ENCODE results near the gene MROH7. TPM values are rescaled to one million over a fixed set of nuclear protein-coding genes. Genes with fewer than 3 reads are reported as not detected.
A peak's percentile ranks its signal among the peaks of the same experiment; 100 is the strongest.

Gene MROH7
- total RNA-seq, 2 donors from 2014 or later = 0.37 to 0.77 TPM

DNA sequence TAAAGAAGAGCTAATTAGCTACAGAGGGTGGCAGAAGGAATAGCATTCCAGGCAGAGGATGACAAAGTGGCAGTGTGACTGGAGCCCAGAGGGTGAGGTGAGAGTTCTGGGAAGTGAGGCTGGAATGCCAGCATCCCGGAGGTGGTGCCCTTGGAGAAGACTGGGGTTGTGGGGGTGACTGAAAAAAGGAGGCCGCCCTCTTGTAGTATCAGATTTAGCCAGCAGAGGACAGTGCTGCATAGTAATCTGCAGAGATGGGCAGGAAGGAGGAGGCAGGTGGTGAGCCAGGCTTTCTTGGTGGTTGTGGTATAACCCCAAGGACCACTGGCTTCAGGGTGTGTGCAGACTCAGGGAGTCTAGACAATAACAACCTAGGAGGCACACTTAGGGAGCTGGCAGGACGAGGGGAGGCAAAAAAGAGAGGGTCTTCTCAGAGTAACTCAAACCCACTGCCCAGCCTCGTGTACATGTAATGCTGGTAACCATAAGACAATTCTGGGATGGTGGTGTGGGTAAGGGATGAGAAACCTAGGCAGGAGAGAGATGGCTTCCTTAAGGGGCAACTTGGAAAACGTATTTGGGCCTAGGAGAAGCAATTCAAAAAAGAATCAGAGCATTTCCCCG lies 30.5 kb downstream of the MROH7 start:
- no peaks in the 10 kb centered on the region for H3K9me3 ChIP-seq (ENCODE audit: control insufficient read depth, low read length, poor library complexity, severe bottlenecking)
- ATAC-seq (peak; percentile 92), DNase-seq (peak; percentile 28 to 60 (median 29))
- H3K27ac Mint-ChIP-seq = peak overlapping the region; percentile 16
- H3K4me1 Mint-ChIP-seq = peaks cover 10% of the 10 kb centered on the region
- H3K36me3 Mint-ChIP-seq (ENCODE audit: low read depth) = no peaks in the 10 kb centered on the region
- H3K4me3 Mint-ChIP-seq = no peak overlapping the region
- peaks cover 6% of the 10 kb centered on the region for H3K27me3 Mint-ChIP-seq

DNA sequence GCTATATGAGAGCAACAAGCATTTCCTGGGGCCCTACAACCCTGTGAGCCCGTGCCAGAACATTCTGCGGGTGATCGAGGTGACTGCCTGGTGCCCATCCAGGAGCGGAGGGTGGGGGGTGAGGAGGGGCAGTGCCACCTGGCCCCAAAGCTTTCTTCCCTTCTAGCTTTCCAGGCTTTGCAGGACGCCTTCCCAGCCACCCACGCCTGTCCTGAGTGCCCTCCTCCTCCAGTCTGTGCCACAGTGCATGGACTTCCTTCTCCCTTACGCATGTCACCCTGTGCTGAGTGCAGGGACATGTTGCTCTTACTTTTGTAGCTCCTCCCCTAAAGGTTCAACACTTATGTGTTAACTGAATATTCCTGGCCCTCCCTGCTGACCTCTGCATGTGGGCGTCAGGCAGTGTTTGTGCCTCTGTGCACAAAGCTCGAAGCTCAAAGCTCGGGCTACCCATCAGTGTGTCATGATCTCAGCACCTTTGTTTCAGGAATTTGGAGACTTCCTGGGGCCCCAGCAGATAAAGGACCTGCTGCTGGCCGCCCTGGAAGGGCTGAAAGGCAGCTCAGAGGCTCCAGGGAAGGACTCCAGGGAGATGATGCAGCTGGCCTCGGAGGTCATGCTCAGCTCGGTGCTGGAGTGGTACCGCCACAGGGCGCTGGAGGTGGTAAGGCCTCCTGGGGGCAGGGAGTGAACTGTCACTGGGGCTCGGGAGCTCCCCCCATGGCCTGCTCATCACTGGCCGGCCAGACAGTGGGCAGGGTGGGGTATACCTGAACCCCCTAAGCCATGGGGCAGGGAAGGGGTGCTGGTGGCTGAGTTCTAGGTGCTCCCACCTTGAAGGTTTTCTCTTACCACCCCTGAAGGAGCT lies 37.4 kb downstream of the MROH7 start:
- H3K27me3 Mint-ChIP-seq = peaks cover 9% of the 10 kb centered on the region
- H3K4me3 Mint-ChIP-seq = no peak overlapping the region
- DNase-seq (no peak), ATAC-seq (no peak)
- H3K36me3 Mint-ChIP-seq (ENCODE audit: low read depth) = no peaks in the 10 kb centered on the region
- H3K27ac Mint-ChIP-seq = no peak overlapping the region
- H3K4me1 Mint-ChIP-seq = peaks cover 5% of the 10 kb centered on the region
- H3K9me3 ChIP-seq (ENCODE audit: control insufficient read depth, low read length, poor library complexity, severe bottlenecking) = no peaks in the 10 kb centered on the region

DNA sequence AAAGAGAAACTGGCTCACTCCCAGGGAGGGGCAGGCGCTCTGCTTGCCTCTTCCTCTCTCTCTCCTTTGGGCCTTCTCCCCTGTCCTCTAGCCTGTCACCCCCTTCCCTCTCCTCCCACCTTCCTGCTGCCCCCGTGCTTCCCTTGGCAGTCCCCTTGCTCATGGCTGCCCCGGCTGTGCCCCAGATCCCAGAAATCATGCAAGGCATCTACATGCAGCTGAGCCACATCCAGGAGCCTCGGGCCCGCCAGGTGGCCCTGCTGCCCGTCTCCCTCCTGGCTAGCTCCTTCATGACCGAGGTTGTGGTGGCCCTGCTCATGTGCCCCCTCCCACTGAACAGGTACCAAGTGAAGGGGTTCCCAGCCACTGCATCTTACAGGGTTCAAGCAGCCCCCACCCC lies 38.1 kb downstream of the MROH7 start:
- Mint-ChIP-seq H3K4me3 (no peak overlapping the region), H3K27me3 (peaks cover 9% of the 10 kb centered on the region), H3K27ac (no peak overlapping the region), H3K4me1 (peaks cover 5% of the 10 kb centered on the region), H3K36me3 (ENCODE audit: low read depth) (no peaks in the 10 kb centered on the region)
- no peak for ATAC-seq
- no peak for DNase-seq
- no peaks in the 10 kb centered on the region for H3K9me3 ChIP-seq (ENCODE audit: control insufficient read depth, low read length, poor library complexity, severe bottlenecking)

DNA sequence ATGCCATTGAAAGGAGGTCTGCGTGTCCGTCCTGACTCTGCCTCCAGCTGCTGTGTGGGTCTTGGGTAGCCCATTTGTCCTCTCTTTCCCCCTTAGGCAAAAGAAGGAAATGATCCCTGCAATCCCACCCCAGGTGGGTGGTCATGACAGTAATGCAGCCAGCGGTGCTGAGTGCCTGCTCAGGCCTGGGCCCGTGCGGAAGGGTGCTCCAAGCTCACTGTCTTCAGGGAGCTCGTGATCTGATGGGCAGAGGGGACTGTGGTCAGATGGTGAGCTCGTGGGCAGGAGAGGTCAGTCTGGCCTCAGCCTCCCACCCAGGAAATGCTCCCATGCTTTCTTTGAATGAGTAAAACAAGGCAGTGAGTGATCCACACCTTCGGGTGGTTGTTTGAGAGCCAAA lies 38.8 kb downstream of the MROH7 start:
- H3K4me3 Mint-ChIP-seq = no peak overlapping the region
- no peaks in the 10 kb centered on the region for H3K9me3 ChIP-seq (ENCODE audit: control insufficient read depth, low read length, poor library complexity, severe bottlenecking)
- H3K36me3 Mint-ChIP-seq (ENCODE audit: low read depth) = no peaks in the 10 kb centered on the region
- H3K27me3 Mint-ChIP-seq = peaks cover 9% of the 10 kb centered on the region
- peaks cover 5% of the 10 kb centered on the region for H3K4me1 Mint-ChIP-seq
- DNase-seq (no peak), ATAC-seq (no peak)
- no peak overlapping the region for H3K27ac Mint-ChIP-seq

DNA sequence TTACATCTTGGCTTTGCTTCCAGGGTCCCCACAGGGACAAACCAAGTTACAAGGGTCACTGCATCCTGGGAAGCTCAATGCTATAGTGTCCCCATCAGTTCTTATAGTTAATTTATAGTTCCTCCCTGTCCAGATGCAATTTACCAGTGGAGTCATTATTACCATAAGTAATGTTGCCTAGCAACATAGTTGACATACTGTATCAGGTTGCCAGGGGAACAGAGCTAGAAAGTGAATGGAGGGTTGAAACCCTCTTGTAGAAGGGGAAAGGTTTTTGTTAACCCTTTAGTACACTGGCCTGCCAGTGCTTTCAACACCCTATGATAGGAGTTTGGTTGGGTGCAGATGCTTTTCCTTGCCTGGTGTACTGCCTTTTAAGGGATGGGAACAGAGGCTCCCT lies 39.8 kb downstream of the MROH7 start:
- ATAC-seq = peak; percentile 46
- H3K4me1 Mint-ChIP-seq = peaks cover 5% of the 10 kb centered on the region
- H3K36me3 Mint-ChIP-seq (ENCODE audit: low read depth) = no peaks in the 10 kb centered on the region
- H3K27me3 Mint-ChIP-seq = peaks cover 9% of the 10 kb centered on the region
- H3K4me3 Mint-ChIP-seq = no peak overlapping the region
- peak overlapping the region; percentile 16 for H3K27ac Mint-ChIP-seq
- DNase-seq = no peak
- no peaks in the 10 kb centered on the region for H3K9me3 ChIP-seq (ENCODE audit: control insufficient read depth, low read length, poor library complexity, severe bottlenecking)

DNA sequence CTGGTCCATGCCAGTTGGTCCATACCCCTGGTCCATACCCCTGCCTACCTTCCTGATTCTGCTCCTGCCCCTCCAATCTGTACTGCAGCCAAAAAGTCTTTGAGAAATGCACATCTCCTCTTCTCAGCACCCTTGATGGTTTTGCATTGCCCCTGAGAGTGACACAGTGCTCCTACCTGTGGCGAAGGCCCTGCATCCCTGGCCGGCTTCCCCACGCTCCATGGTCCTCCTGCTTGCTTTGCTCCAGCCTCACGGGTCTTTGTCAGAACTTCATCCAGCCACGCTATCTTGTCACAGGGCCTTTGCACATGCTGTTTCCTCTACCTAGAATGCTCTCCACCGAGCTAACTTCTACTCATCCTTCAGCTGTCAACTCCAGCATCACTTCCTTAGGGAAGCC lies 41.9 kb downstream of the MROH7 start:
- Mint-ChIP-seq H3K36me3 (ENCODE audit: low read depth) (no peaks in the 10 kb centered on the region), H3K27me3 (peaks cover 6% of the 10 kb centered on the region), H3K4me3 (no peak overlapping the region), H3K4me1 (peaks cover 5% of the 10 kb centered on the region), H3K27ac (no peak overlapping the region)
- no peak for ATAC-seq
- no peak for DNase-seq
- H3K9me3 ChIP-seq (ENCODE audit: control insufficient read depth, low read length, poor library complexity, severe bottlenecking) = no peaks in the 10 kb centered on the region

DNA sequence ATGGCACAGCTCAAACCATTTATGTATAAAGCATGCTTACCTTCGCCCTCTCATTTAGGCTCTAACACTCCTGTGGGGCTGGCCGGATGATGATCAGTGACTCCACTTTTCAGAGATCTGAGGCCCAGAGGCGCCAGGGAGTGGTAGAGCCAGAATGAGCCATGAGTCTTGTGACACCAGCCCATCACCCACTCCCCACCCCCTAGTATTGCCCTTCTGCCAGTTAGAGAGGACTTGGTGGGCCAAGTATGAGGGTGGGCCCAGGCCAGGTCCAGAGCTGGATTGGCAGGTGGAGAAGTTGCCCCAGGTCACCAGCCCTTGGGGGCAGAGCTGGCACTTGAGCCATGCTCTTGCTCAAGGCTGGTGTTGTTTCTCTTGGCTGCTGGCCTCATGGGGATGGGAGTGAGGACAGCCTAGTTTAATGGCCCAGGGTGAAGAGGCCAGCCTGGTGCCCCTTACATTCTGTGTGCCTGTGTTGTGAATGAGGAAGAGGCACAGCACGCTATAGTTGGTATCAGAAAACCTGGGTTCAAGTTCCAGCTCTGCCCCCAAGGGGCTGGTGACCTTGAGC lies 43.8 kb downstream of the MROH7 start:
- no peaks in the 10 kb centered on the region for H3K36me3 Mint-ChIP-seq (ENCODE audit: low read depth)
- H3K4me1 Mint-ChIP-seq = peaks cover 3% of the 10 kb centered on the region
- no peak overlapping the region for H3K4me3 Mint-ChIP-seq
- DNase-seq (no peak), ATAC-seq (no peak)
- H3K27ac Mint-ChIP-seq = peak overlapping the region; percentile 9
- no peaks in the 10 kb centered on the region for H3K9me3 ChIP-seq (ENCODE audit: control insufficient read depth, low read length, poor library complexity, severe bottlenecking)
- peaks cover 16% of the 10 kb centered on the region for H3K27me3 Mint-ChIP-seq

DNA sequence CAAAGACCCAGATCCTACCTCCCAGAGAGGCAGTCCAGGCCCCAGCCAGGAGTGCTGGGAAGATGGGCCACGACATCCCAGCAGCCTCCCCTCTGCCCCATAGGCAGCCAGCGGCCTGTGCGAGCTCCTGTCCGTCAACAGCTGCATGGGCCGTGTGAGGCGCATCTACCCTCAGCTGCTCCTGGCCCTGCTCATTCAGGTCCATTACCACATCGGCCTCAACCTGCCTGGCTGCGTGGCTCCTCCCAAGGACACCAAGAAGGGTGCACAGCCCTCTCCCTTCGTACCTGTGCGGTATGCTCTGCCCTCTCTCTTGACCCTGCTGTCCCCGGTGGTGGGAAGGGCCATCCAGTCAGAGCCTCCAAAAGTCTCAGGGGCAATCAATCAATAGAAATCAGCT lies 44.6 kb downstream of the MROH7 start:
- Mint-ChIP-seq H3K4me3 (no peak overlapping the region), H3K4me1 (no peaks in the 10 kb centered on the region), H3K36me3 (ENCODE audit: low read depth) (no peaks in the 10 kb centered on the region), H3K27ac (no peak overlapping the region), H3K27me3 (peaks cover 16% of the 10 kb centered on the region)
- no peak for ATAC-seq
- DNase-seq = no peak
- H3K9me3 ChIP-seq (ENCODE audit: control insufficient read depth, low read length, poor library complexity, severe bottlenecking) = no peaks in the 10 kb centered on the region

DNA sequence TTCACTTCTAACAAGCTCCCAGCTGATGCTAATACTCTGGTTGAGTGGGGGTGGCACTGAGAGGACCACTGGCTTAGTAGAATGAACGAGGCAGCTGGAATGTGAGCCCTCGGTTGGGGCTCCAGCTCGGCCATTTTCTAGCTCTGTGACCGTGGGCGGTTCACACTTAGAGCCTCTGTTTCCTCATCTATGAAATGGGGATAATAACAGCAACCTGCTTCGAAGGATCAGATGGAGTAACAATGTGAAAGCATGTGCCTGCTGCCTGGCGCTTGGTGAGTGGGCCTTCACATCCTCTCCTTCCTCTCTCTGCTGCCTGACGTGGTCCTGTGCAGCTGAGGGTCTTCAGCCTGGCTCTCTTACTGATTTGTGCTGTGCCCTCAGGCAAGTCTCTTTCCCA lies 53.2 kb downstream of the MROH7 start:
- no peaks in the 10 kb centered on the region for H3K9me3 ChIP-seq (ENCODE audit: control insufficient read depth, low read length, poor library complexity, severe bottlenecking)
- DNase-seq (no peak), ATAC-seq (no peak)
- Mint-ChIP-seq H3K27me3 (peaks cover 23% of the 10 kb centered on the region), H3K36me3 (ENCODE audit: low read depth) (peaks cover 2% of the 10 kb centered on the region), H3K27ac (no peak overlapping the region), H3K4me1 (peaks cover 3% of the 10 kb centered on the region), H3K4me3 (no peak overlapping the region)

DNA sequence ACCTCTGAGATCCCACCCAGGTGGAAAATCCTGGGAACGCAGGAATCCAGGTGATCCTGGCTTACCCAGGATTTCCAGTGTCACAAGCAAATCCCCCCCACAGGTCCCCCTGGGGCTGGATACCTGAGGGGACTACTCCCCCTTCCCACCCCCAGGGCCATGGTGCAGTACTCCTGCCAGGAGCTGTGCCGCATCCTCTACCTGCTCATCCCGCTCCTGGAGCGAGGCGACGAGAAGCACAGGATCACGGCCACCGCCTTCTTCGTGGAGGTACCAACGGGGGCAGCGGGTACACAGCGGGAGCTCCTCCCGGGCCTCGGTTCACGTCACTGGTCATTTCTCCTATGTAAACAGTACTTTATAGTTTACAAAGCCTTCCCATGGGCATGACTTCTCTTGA lies 53.6 kb downstream of the MROH7 start:
- no peaks in the 10 kb centered on the region for H3K9me3 ChIP-seq (ENCODE audit: control insufficient read depth, low read length, poor library complexity, severe bottlenecking)
- no peak for DNase-seq
- Mint-ChIP-seq H3K27me3 (peaks cover 27% of the 10 kb centered on the region), H3K4me3 (no peak overlapping the region), H3K4me1 (peaks cover 3% of the 10 kb centered on the region), H3K27ac (no peak overlapping the region), H3K36me3 (ENCODE audit: low read depth) (peaks cover 2% of the 10 kb centered on the region)
- ATAC-seq = no peak

DNA sequence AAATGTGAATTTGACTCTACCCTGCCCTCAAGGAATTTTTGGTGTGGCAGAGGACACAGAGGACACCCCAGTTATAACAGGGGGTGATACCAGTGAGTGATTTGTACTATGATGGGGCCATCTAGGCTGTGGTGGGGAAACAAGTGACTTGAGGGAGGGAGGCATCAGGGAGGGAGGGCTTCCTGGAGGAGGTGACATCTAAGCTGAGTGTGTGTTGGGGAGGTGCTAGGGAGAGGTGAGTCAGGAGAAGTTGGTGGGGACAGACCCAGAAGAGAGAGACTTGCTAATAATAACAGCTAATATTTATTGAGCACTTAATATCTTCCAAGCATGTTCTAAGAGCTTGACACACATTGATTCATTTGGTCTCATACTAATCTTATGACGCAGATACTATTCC lies 54.2 kb downstream of the MROH7 start:
- no peaks in the 10 kb centered on the region for H3K9me3 ChIP-seq (ENCODE audit: control insufficient read depth, low read length, poor library complexity, severe bottlenecking)
- H3K27me3 Mint-ChIP-seq = peaks cover 28% of the 10 kb centered on the region
- no peak for DNase-seq
- no peak overlapping the region for H3K4me3 Mint-ChIP-seq
- no peak overlapping the region for H3K27ac Mint-ChIP-seq
- no peak for ATAC-seq
- H3K36me3 Mint-ChIP-seq (ENCODE audit: low read depth) = peaks cover 2% of the 10 kb centered on the region
- peaks cover 3% of the 10 kb centered on the region for H3K4me1 Mint-ChIP-seq

DNA sequence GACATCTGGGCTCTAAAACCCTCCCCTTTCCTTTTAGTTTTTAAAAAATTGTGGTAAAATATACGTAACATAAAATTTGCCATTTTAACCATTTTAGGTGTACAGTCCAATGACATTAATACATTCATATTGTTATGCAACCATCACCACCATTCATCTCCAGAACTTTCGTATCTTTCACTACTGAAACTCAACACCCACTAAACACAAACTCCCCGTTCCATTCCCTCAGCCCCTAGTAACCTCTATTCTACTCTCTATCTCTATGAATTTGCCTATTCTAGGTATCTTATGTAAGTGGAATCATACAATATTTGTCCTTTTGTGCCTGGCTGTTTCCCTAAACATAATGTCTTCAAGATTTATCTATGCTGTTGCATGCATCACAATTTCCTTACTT lies 54.7 kb downstream of the MROH7 start:
- Mint-ChIP-seq H3K27me3 (peaks cover 28% of the 10 kb centered on the region), H3K4me1 (peaks cover 3% of the 10 kb centered on the region), H3K27ac (no peak overlapping the region), H3K36me3 (ENCODE audit: low read depth) (peaks cover 2% of the 10 kb centered on the region), H3K4me3 (no peak overlapping the region)
- ATAC-seq (no peak), DNase-seq (no peak)
- no peaks in the 10 kb centered on the region for H3K9me3 ChIP-seq (ENCODE audit: control insufficient read depth, low read length, poor library complexity, severe bottlenecking)

DNA sequence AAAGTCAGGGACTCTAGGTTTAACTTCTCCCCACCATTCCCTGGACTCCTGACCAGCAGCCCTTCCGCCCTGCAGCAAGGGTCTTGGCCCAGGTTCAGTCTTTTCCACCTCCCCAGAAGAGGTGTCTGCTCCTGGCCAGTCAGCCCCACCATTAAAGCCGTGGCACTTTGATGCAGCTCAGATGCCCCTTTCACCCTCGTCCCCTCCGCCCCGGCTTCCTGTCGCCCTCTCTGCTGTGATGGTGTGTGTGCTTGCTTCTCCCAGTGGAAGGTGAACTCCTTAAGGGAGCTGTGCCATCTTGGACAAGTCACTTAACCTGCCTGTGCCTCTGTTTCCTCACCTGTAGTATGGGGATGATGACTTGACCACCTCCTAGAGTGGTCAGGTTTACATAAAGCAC lies 56.3 kb downstream of the MROH7 start:
- no peak for DNase-seq
- Mint-ChIP-seq H3K27ac (no peak overlapping the region), H3K4me1 (peaks cover 4% of the 10 kb centered on the region), H3K27me3 (peaks cover 32% of the 10 kb centered on the region), H3K4me3 (no peak overlapping the region), H3K36me3 (ENCODE audit: low read depth) (peaks cover 2% of the 10 kb centered on the region)
- ATAC-seq = no peak
- no peaks in the 10 kb centered on the region for H3K9me3 ChIP-seq (ENCODE audit: control insufficient read depth, low read length, poor library complexity, severe bottlenecking)
